HEK293T (cell line): ENCODE data around the gene ALAS2.

Experiments
- CTCF ChIA-PET: fragments of 350-600 bp; formaldehyde crosslinking; extraction: SDS; loops from one replicate; lab custom pipeline; 2021; ENCODE audit warnings: antibody characterized with exemption, inconsistent platforms; lab: Yijun Ruan, JAX
- POLR2A ChIA-PET: fragments of 350-600 bp; formaldehyde crosslinking; extraction: SDS; loops from one replicate; lab custom pipeline; 2020; ENCODE audit warnings: antibody characterized with exemption, inconsistent platforms; lab: Yijun Ruan, JAX
- DNase-seq: peaks from one replicate; pipeline ENCODE4 v3.0.0; 2012; ENCODE audit warnings: mixed read lengths; ENCODE audit errors: extremely low spot score
- ARNT ChIP-seq: fragments of 450-650 bp; IDR thresholded peaks from 2 replicates; pipeline ENCODE4 v1.6.1; 2017; ENCODE audit warnings: mild to moderate bottlenecking
- BHLHE40 ChIP-seq: fragments of 450-650 bp; IDR thresholded peaks from 2 replicates; pipeline ENCODE4 v1.6.1; 2016; ENCODE audit warnings: mild to moderate bottlenecking, moderate library complexity, borderline replicate concordance
- CTBP1 ChIP-seq: fragments of 450-650 bp; IDR thresholded peaks from 2 replicates; pipeline ENCODE4 v1.6.1; 2016; ENCODE audit warnings: borderline replicate concordance
- ELF4 ChIP-seq: fragments of 450-650 bp; IDR thresholded peaks from 2 replicates; pipeline ENCODE4 v1.6.1; 2017; ENCODE audit warnings: antibody characterized with exemption
- FOXA1 ChIP-seq: fragments of 450-650 bp; IDR thresholded peaks from 2 replicates; pipeline ENCODE4 v1.6.1; 2016; ENCODE audit warnings: mild to moderate bottlenecking
- FOXK2 ChIP-seq: fragments of 450-650 bp; IDR thresholded peaks from 2 replicates; pipeline ENCODE4 v1.6.1; 2016; ENCODE audit warnings: mild to moderate bottlenecking
- FOXM1 ChIP-seq: fragments of 450-650 bp; IDR thresholded peaks from 2 replicates; pipeline ENCODE4 v1.6.1; 2017; ENCODE audit warnings: mild to moderate bottlenecking, borderline replicate concordance
- HDGF ChIP-seq: fragments of 450-650 bp; IDR thresholded peaks from 2 replicates; pipeline ENCODE4 v1.6.1; 2017; ENCODE audit warnings: antibody characterized with exemption, borderline replicate concordance
- L3MBTL2 ChIP-seq: fragments of 450-650 bp; conservative IDR thresholded peaks from 2 replicates; pipeline ENCODE4 v1.6.1; 2016; ENCODE audit warnings: mild to moderate bottlenecking
- LEF1 ChIP-seq: fragments of 450-650 bp; IDR thresholded peaks from 2 replicates; pipeline ENCODE4 v1.6.1; 2017; ENCODE audit warnings: mild to moderate bottlenecking, borderline replicate concordance
- NFRKB ChIP-seq: fragments of 450-650 bp; IDR thresholded peaks from 2 replicates; pipeline ENCODE4 v1.6.1; 2016; ENCODE audit warnings: mild to moderate bottlenecking, moderate library complexity
- PKNOX1 ChIP-seq: fragments of 450-650 bp; IDR thresholded peaks from 2 replicates; pipeline ENCODE4 v1.6.1; 2016
- SP1 ChIP-seq: fragments of 450-650 bp; IDR thresholded peaks from 2 replicates; pipeline ENCODE4 v1.6.1; 2017
- SUZ12 ChIP-seq: fragments of 450-650 bp; IDR thresholded peaks from 2 replicates; pipeline ENCODE4 v1.6.1; 2016; ENCODE audit warnings: mild to moderate bottlenecking
- TARDBP ChIP-seq: fragments of 450-650 bp; IDR thresholded peaks from 2 replicates; pipeline ENCODE4 v1.6.1; 2016
- ZNF384 ChIP-seq: fragments of 450-650 bp; IDR thresholded peaks from 2 replicates; pipeline ENCODE4 v1.6.1; 2016

Gene ALAS2

GRCh38 chrX:55041514-55041913 lies 10.7 kb upstream of the ALAS2 start:
- POLR2A ChIA-PET = no interaction called here
- TF ChIP-seq SUZ12 = no peak
- TF ChIP-seq LEF1 = no peak
- no peak for TF ChIP-seq ELF4
- no peak for DNase-seq
- CTCF ChIA-PET = no interaction called here

GRCh38 chrX:55039471-55039870 lies 8.7 kb upstream of the ALAS2 start:
- ChIA-PET CTCF (no interaction called here), POLR2A (no interaction called here)
- TF ChIP-seq TARDBP = no peak
- no peak for TF ChIP-seq NFRKB
- TF ChIP-seq PKNOX1 = no peak
- no peak for TF ChIP-seq LEF1
- no peak for TF ChIP-seq ELF4
- TF ChIP-seq FOXM1 = no peak
- no peak for TF ChIP-seq HDGF
- TF ChIP-seq ZNF384 = no peak
- no peak for TF ChIP-seq BHLHE40
- no peak for TF ChIP-seq FOXK2
- TF ChIP-seq CTBP1 = no peak
- no peak for TF ChIP-seq SP1
- TF ChIP-seq ARNT = no peak
- TF ChIP-seq L3MBTL2 = no peak
- TF ChIP-seq SUZ12 = no peak
- no peak for TF ChIP-seq FOXA1
- DNase-seq = no peak

GRCh38 chrX:55033429-55033828 lies 2.7 kb upstream of the ALAS2 start:
- no peak for DNase-seq
- ChIA-PET POLR2A (no interaction called here), CTCF (no interaction called here)
- no peak for TF ChIP-seq FOXM1
- no peak for TF ChIP-seq FOXK2
- no peak for TF ChIP-seq ZNF384
- TF ChIP-seq LEF1 = no peak
- TF ChIP-seq L3MBTL2 = no peak
- no peak for TF ChIP-seq NFRKB
- no peak for TF ChIP-seq TARDBP
- TF ChIP-seq PKNOX1 = no peak
- TF ChIP-seq ELF4 = no peak
- TF ChIP-seq CTBP1 = no peak
- TF ChIP-seq ARNT = no peak
- TF ChIP-seq BHLHE40 = no peak
- TF ChIP-seq SP1 = no peak
- no peak for TF ChIP-seq SUZ12
- TF ChIP-seq FOXA1 = no peak
- TF ChIP-seq HDGF = no peak

GRCh38 chrX:55029291-55029690 lies 1.5 kb downstream of the ALAS2 start:
- POLR2A ChIA-PET = no interaction called here
- no peak for TF ChIP-seq CTBP1
- no peak for TF ChIP-seq SUZ12
- CTCF ChIA-PET = no interaction called here
- no peak for DNase-seq

- ChIA-PET POLR2A (no interaction called here), CTCF (no interaction called here)
- DNase-seq = no peak
These were observed 2.2 kb downstream of the ALAS2 start for GRCh38 chrX:55028611-55029010.

GRCh38 chrX:55028040-55028439 lies 2.7 kb downstream of the ALAS2 start:
- POLR2A ChIA-PET = interaction anchor here (1.5 kb wide), 1 partner anchor 28 kb away, joined by 6 read pairs; the partner anchor contains the start of gene APEX2
- CTCF ChIA-PET = no interaction called here

More at GRCh38 chrX:55028611-55029010, 2.2 kb downstream of the ALAS2 start:
- TF ChIP-seq NFRKB (no peak), TARDBP (no peak), FOXK2 (no peak), CTBP1 (no peak), HDGF (no peak), BHLHE40 (no peak), SUZ12 (no peak), FOXM1 (no peak), LEF1 (no peak), ELF4 (no peak)

More at GRCh38 chrX:55028040-55028439, 2.7 kb downstream of the ALAS2 start:
- DNase-seq = no peak
- TF ChIP-seq TARDBP (no peak), FOXK2 (no peak), PKNOX1 (no peak), SP1 (no peak), LEF1 (no peak), BHLHE40 (no peak), HDGF (no peak), SUZ12 (no peak), ARNT (no peak), FOXA1 (no peak), CTBP1 (no peak), ZNF384 (no peak), NFRKB (no peak), L3MBTL2 (no peak), FOXM1 (no peak)
